Right lobe of liver (tissue), 4 donors: Measurements from ENCODE around the gene C9.

Experiments
- POLR2A ChIP-seq: fragments of 450-650 bp; IDR thresholded peaks from one replicate; pipeline ENCODE4 v1.6.1; 2017; ENCODE audit warnings: antibody characterized with exemption, mild to moderate bottlenecking
- TF ChIP-seq, protein P1 (sequence below), 4 donors: fragments of 200-600 bp in 3 of 4; fragments of 450-650 bp in 1 of 4; IDR thresholded peaks; one replicate each; pipeline versions ENCODE4 v1.5.1 to v1.8.0; 2016 to 2022; ENCODE audit warnings: antibody characterized with exemption in 4 of 4, mild to moderate bottlenecking in 2 of 4
- donor health status: DM: no; HTN: no; CAD: no.
- donor health status: DM: no; HTN: no; CAD: no.
- donor health status: DM: no; HTN: yes; CAD: no.

DNA sequence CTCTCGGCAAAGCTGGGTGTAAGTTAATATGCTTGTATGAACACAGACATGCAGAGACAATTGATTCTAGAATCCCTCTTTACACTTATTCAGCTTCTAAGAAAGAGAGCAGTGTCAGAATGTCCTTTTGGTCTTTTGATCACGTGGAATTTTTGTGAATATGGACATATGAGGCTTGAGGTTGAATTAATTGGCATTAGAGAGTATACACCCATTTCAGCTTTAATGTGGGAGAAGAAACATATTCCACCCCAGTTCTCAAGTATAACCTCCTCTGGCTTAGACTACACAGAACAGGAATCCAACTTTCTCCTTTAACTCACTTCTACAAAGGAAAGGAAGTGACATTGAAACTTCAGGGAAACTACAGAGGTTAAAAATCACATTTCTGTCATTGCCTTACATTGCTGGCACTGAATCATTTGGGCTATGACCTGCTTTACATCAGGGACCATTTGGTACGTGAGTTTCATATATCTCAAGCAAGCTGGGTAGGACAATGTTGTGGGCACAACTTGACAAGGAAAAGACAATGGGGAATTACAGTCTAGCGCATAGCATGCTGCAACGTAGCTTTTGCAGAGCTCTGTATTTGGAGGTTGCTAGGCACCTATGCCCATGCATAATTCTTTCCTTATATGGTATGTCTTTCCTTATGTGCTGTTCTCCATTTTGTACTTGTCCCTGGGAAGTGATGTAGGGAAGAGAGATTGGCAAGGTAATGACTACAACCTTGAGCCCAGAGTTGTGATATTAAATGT lies 41.0 kb upstream of the C9 start:
- TF ChIP-seq, protein P1, sequence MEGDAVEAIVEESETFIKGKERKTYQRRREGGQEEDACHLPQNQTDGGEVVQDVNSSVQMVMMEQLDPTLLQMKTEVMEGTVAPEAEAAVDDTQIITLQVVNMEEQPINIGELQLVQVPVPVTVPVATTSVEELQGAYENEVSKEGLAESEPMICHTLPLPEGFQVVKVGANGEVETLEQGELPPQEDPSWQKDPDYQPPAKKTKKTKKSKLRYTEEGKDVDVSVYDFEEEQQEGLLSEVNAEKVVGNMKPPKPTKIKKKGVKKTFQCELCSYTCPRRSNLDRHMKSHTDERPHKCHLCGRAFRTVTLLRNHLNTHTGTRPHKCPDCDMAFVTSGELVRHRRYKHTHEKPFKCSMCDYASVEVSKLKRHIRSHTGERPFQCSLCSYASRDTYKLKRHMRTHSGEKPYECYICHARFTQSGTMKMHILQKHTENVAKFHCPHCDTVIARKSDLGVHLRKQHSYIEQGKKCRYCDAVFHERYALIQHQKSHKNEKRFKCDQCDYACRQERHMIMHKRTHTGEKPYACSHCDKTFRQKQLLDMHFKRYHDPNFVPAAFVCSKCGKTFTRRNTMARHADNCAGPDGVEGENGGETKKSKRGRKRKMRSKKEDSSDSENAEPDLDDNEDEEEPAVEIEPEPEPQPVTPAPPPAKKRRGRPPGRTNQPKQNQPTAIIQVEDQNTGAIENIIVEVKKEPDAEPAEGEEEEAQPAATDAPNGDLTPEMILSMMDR (IDR thresholded peaks at IDR 0.05): no peak
- TF ChIP-seq POLR2A: no peak
